Middle frontal gyrus (tissue), 1 donor: ENCODE results near the gene POLN.

Experiments used
- DNase-seq: peaks from one replicate; pipeline ENCODE4 v3.0.0-alpha.2; 2015; ENCODE audit warnings: low spot score; ENCODE audit errors: extremely low spot score

The POLN gene

GRCh38 chr4:2263926-2264321 is 22.0 kb upstream of the POLN start:
- DNase-seq = no peak

GRCh38 chr4:2262944-2263250 is 21.0 kb upstream of the POLN start:
- no peak for DNase-seq

DNA sequence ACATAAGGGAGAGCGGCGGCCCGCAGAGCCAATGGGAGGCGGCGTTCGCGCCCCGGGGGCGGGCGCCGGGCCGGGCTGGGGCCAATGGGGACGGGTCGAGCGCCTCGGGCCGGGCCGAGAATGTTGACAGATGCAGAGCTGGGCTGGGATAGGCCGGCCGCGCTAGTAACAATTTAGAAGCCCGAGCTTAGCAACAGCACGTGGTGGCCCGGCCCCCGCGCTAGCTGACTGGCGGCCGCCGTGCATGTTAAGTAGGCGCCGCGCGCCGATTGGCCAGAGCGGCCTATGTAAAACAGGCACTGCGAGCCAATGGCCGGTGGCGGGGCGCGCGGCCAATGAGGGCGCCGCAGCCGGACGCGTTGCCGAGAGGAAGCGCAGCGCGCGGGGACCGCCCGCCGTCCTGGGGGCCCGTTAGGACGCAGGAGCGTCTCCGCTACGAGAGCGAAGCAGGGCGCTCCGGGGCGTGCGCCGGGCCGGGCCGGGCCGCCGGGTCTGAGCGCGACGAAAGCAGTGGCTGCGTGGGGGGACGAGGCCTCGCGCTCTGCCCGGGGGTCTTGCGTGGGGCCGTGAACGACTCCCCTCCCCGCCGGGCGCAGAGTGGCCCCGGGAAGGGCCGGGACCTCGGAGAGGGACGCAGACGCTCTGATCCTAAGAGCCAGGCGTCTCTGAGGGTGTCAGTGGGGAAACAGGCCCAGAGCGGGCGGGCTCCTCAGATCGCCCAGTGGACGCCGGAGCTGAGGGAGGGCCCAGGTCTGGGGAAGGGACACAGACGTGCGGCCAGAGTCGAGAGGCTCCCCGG is 20.4 kb upstream of the POLN start:
- peak; percentile 98 for DNase-seq

DNA sequence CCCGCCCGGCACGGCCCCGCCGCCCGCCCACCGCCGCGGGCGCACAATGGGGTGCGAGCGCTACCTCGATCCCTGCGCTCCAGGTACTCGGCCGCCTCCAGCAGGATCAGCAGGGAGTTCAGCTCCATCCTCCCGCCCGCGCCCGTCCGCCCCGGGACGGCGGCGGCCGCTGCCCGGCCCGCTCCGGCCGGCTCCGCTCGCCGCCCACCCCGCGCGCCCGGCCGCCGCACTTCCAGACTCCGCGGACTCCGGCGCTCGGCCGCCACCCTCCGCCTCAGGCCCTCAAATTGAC is 19.9 kb upstream of the POLN start, which contains the start of gene MXD4:
MXD4 (minus strand) TSS at position 257 of the 292 bp plus-strand sequence; CDS start at position 128, 129 bp downstream.
- DNase-seq = no peak

GRCh38 chr4:2261110-2261852 is 19.4 kb upstream of the POLN start:
- DNase-seq = no peak

GRCh38 chr4:2260344-2261109 is 18.6 kb upstream of the POLN start:
- no peak for DNase-seq

DNA sequence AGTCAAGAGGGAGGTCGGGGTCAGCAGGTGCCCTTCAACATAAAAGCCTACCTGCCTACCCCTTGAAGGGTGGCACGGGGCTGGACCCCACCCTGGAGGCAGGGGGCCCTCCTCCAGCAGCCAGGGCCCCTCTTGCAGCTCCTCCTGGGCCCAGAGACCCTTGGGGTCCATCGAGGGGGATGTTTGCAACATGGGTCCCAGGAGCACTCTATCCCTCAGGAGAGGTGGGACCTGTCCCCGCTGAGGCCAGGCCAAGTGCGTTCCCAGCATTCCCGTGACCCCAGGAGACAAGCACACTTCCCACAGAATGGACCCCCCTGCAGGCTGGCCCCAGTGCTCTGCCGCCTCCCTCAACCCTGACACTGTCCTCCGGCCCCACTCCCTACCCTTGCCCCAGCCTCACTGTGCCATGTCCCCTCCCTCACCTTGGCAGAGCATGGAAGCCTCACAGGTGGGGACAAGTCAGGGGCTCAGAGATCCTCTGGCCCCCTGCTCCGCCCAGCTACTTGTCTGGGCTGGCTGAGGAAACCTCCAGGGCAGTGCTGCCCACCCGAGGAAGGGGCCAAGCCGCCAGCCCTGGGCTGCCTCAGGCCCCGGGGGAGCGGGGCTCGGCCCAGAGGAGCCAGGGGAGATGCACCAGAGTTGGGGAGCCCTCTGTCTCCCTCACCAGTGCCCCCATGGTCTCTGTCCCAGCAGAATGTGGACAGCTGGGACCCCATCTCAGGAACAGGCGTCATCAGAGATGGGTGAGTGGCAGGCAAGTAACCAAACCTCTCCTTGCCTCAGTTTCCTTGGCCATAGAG is 17.8 kb upstream of the POLN start:
- no peak for DNase-seq

DNA sequence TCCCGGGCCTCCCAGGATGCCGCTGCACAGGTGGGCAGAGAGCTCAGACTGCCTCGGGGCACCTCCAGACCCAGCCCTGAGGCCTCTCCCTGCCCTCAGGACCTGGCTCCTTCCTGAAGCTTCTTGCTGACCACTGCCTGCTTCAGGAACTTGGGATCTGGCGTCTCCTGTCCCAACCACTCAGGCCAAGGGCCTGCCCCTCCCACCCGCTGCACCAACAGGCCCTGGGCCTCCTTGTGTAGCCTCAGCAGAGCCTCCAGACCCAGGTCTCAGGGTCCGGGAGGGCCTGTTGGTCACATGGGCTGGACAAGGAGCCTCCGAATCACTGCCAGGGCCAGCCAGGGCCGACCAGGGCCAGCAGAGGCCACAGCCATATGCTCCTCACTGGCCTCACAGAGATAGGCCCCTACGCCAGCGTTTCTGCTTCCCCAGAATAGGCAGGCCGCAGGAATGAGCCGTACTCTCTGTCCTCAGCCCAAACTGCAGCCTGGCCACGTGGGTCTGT is 17.2 kb upstream of the POLN start:
- DNase-seq = no peak

GRCh38 chr4:2258091-2259035 is 16.4 kb upstream of the POLN start:
- no peak for DNase-seq

GRCh38 chr4:2257361-2258081 is 15.6 kb upstream of the POLN start:
- DNase-seq = no peak

DNA sequence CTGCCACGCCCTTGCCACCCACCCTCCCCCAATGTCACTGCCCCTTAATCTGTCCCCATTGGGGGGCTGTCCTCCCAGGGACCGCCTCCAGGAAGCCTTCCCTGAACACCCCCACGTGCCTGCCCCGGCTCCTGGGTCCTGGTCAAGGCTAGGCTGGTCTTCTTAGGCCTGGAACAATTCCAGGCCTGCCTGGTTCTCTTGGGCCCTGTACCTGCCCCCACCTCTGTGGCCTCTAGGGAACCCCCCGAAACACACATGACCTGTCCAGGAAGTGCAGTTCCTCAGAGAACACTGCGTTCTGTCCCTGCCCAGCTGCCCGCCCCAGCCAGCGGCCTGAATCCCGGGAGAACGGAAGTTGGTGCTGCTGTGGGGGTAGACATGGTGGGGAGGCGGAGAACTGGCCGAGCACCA is 14.9 kb upstream of the POLN start:
- DNase-seq = no peak

GRCh38 chr4:2256156-2256731 is 14.3 kb upstream of the POLN start:
- DNase-seq = no peak

DNA sequence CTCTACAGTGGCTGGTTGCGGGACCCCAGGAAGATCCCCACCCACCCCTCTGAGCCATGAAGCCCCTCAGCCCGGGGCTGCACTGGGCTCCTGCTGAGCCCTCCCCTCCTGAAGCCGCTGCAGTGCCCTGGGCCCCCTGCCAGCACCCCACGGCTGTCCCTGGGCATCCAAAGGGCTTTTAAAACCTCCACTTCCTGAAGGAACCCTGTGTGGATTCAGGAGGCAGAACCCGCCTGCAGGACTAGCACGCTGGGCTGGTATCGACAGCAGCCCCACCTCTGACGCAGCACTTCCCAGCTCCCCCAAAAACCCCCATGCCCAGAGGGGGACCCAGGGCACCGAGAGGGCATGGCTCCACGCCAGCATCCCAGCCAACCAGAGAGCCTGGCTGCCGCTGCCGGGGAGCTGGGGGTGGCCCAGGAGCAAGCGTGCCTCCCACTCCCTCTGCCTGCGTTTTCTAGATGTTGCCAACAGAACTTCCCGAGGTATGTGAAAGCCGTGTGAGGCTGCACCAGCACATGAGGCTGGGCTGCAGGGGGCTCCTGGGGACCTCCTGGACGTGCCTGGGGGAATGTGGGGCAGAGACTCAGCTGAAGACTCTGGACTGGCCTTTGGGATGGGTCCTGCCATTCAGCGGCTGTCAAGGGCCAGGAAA is 13.7 kb upstream of the POLN start:
- no peak for DNase-seq

GRCh38 chr4:2254665-2255500 is 13.0 kb upstream of the POLN start:
- no peak for DNase-seq

DNA sequence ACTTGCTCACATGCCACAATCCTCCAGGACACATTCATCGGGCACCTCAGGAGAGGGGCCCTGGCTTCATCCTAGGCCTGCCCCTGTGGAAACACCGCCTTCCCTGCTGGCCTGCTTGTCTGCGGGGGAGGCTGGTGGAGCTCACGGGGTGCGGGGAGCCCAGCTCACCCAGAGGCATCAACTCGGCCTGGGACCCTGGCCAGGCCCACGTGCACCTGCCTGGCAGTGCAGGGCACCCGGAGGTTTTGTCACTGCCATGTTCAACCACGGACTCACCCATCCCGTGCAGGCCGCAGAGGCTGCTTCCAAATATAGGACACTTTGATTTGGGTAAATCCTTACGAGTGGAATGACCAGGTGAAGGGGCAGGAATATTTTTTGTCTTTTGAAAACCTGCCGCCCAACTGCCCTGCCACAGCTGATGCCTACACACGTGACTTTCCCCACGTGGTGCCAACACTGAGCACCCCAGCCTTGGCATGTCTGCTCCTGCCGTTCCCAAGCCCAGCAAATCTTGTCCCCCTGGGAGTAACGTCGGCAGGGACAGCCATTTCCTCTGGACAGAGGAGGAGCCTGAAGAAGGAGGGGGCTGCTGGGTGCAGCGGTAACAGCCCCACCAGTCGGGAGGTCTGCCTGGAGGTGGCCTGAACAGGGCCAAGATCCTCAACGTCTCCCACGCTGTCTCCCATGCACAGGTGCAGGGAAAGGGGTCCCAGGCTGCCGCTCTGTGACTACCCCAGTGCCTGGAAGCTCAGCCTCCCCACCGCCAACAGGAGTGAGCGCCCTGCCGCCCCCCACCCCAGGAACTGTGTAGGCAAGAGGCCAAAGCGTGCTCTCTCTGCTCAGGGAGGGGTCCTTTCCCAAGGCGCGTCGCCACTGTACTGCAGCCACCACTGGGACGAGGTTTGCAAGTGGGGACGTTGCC is 11.5 kb upstream of the POLN start:
- no peak for DNase-seq

DNA sequence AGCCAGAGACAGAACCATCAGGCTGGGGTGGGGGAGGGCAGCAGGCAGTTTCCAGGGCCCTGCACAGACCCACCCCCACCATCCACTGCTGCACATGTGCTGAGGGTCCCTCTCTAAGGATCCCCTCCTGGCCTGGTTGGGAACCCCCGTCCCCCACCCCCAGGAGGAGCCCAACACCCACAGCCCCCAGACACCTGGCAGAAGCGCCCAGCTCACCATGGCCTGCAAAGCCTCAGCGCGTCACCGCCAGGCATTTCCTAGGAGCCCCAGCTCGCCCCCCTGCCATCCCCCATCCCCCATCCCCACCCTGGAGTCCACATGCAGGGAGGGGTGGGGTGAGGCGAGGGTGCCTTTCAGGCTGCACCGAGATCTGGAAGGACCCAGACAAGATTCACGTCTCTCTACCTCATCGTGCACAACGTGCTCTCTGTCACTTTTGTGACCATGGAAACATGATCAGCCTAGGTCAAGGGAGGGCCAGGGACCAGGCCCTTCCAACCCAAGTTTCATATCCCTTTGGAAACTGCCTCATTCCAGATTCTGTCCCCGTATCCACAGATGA is 10.7 kb upstream of the POLN start:
- no peak for DNase-seq
